AG09309 (cell line): ENCODE measurements around the gene PHYH.
"Not testable (repeated sequence)": the region's sequence is repeated elsewhere in the genome, so short reads cannot be mapped to it uniquely, and the experiment has no call there.

Experiments used
- DNase-seq: peaks from one replicate; pipeline ENCODE4 v3.0.0-alpha.2; 2010; ENCODE audit warnings: low read depth
- H3K4me3 ChIP-seq: 2 replicates; pipeline ENCODE4 v1.5.1; 2011; ENCODE audit warnings: mild to moderate bottlenecking, low read depth, low read length, moderate library complexity; ENCODE audit not compliant: control insufficient read depth
- CTCF ChIP-seq: IDR thresholded peaks from 2 replicates; pipeline ENCODE4 v1.5.1; 2011; ENCODE audit warnings: mild to moderate bottlenecking, low read depth, low read length, inconsistent platforms; ENCODE audit not compliant: insufficient read depth, control insufficient read depth; ENCODE audit errors: missing control alignments

PHYH gene

GRCh38 chr10:13334556-13334955 lies 34.7 kb upstream of the PHYH start:
- no peak overlapping the region for H3K4me3 ChIP-seq
- TF ChIP-seq CTCF: no peak
- no peak for DNase-seq

GRCh38 chr10:13331646-13332045 lies 31.8 kb upstream of the PHYH start:
- no peak for TF ChIP-seq CTCF
- no peak for DNase-seq
- no peak overlapping the region for H3K4me3 ChIP-seq

DNA sequence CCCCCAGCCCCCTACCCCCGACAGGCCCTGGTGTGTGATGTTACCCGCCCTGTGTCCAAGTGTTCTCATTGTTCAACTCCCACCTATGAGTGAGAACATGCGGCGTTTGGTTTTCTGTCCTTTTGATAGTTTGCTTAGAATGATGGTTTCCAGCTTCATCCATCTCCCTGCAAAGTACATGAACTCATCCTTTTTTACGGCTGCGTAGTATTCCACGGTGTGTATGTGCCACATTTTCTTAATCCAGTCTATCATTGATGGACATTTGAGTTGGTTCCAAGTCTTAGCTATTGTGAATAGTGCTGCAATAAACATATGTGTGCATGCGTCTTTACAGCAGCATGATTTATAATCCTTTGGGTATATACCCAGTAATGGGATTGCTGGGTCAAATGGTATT lies 31.1 kb upstream of the PHYH start:
- H3K4me3 ChIP-seq, DNase-seq: not testable (repeated sequence)

GRCh38 chr10:13329565-13329964 lies 29.7 kb upstream of the PHYH start:
- DNase-seq: no peak
- no peak overlapping the region for H3K4me3 ChIP-seq
- TF ChIP-seq CTCF: no peak

- DNase-seq: no peak
- no peak for TF ChIP-seq CTCF
- no peak overlapping the region for H3K4me3 ChIP-seq
Measured at GRCh38 chr10:13328613-13329012, 28.7 kb upstream of the PHYH start.

DNA sequence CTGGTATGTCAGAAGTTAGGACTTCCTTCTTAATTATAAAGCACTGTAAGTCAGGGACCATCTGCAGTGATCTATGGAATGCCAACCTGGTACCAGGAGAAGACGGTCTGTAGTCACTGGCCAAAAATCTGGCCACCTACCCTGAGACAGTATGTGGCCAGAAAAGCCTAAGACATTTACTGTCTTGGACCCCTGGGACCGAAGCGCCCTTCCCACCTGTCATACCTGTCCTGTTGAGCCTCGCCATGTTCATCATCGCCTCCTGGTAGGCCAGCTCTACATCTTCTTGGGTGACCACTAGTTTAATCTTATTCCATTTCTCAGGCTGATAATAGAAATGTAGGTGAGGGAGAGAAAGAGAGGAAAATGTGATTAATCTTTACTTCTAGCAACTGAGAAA lies 28.3 kb upstream of the PHYH start:
- TF ChIP-seq CTCF: no peak
- no peak overlapping the region for H3K4me3 ChIP-seq
- no peak for DNase-seq

- TF ChIP-seq CTCF: no peak
- H3K4me3 ChIP-seq: no peak overlapping the region
- DNase-seq: no peak
Measured at GRCh38 chr10:13327534-13327933, 27.7 kb upstream of the PHYH start.
